Measurements from ENCODE around the gene KLHDC7B.

Gene KLHDC7B

GRCh38 chr22:50530877-50531545, 14.7 kb upstream of the KLHDC7B start:
- DNase-seq: peak; percentile 86 to 91

- peak; percentile 61 to 80 for DNase-seq
Measured at GRCh38 chr22:50531546-50531961, 14.1 kb upstream of the KLHDC7B start.

GRCh38 chr22:50531962-50532674, 13.6 kb upstream of the KLHDC7B start:
- peak; percentile 44 to 54 for DNase-seq

- DNase-seq: peak; percentile 59 to 64
Measured at GRCh38 chr22:50532824-50533796, 12.6 kb upstream of the KLHDC7B start.

GRCh38 chr22:50533856-50534711, 11.6 kb upstream of the KLHDC7B start:
- peak; percentile 59 to 63 for DNase-seq

GRCh38 chr22:50535113-50535512, 10.6 kb upstream of the KLHDC7B start:
- DNase-seq: no peak

- DNase-seq: no peak
Measured at GRCh38 chr22:50536226-50536625, 9.5 kb upstream of the KLHDC7B start.

GRCh38 chr22:50537765-50538164, 7.9 kb upstream of the KLHDC7B start:
- peak in 1 of 2 donors; percentile 39 for DNase-seq

- no peak for DNase-seq
Measured at GRCh38 chr22:50540381-50540780, 5.3 kb upstream of the KLHDC7B start.

- DNase-seq: peak; percentile 91 to 97
Measured at GRCh38 chr22:50541667-50542026, 4.1 kb upstream of the KLHDC7B start.

GRCh38 chr22:50542416-50542927, 3.2 kb upstream of the KLHDC7B start:
- peak; percentile 89 to 92 for DNase-seq

- peak; percentile 61 to 80 for DNase-seq
Measured at GRCh38 chr22:50544078-50544745, 1.5 kb upstream of the KLHDC7B start.

- DNase-seq: no peak
Measured at GRCh38 chr22:50544746-50545253, 899 bp upstream of the KLHDC7B start.

GRCh38 chr22:50546326-50547262, 895 bp downstream of the KLHDC7B start:
- no peak for DNase-seq

- no peak for DNase-seq
Measured at GRCh38 chr22:50547263-50547985, 1.7 kb downstream of the KLHDC7B start.

- no peak for DNase-seq
Measured at GRCh38 chr22:50548040-50548920, 2.6 kb downstream of the KLHDC7B start.

GRCh38 chr22:50548921-50549790, 3.5 kb downstream of the KLHDC7B start:
- no peak for DNase-seq
